Activated CD4-positive, alpha-beta T cell treated with anti-CD3 and anti-CD28 coated beads, Interleukin-10, Interleukin-2, amounts not matched to agents 100 ng/mL and 50 ng/mL, durations not matched to agents 16 hours and 8 hours (primary cell): Measurements from ENCODE around the gene SYNPO.

Source experiments
- DNase-seq: peaks from one replicate; pipeline ENCODE4 v3.0.0-alpha.2; 2020

The SYNPO gene

DNA sequence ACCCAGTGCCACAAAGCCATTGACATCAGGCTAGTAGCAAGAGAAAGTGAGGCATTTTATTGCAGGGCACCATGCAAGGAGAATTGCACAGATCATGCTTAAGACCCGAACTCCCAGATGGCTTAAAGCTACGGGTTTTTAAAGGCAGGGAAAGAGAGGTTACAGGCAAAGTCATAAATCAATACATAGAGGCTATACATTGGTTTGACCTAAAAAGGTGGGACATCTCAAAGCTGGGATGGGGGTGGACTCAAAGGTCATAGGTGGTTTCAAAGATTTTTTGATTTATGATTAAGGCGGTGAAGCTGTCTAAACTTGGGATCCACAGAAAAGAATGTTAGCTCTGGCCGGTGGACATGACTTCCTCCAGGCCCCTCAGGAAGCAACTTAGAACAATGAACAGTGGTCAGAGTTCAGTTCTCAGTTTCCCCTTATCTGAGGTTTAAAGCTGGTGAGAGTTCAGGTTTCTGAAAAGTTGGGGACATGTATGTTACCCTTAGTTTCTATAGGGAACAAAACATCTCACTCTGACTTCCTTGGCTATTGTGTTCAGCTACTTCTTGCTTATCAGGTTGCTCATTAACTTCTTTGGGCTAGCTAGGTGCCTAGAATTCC is 66.4 kb downstream of the SYNPO start:
- no peak for DNase-seq
